HT1080 (cell line): ENCODE data around the gene MAP3K15. TPM values are rescaled to one million over a fixed set of nuclear protein-coding genes. Genes with fewer than 3 reads are reported as not detected.

Experiments
- DNase-seq: peaks from one replicate; pipeline ENCODE4 v3.0.0-alpha.2; 2015; ENCODE audit warnings: low read depth
- small RNA-seq: library from RNA; depleted of rRNA; stranded (forward); fragments of <200 nt; gene quantifications from one replicate; pipeline ENCODE3, GENCODE V24; 2014
- total RNA-seq: library from RNA; depleted of rRNA; stranded (reverse); fragments of >200 nt; shearing (Covaris generic); gene quantifications from 2 replicates; pipeline ENCODE4 v1.2.3, GENCODE V29; 2014; rRNA removed

MAP3K15 gene
- total RNA-seq, 1 experiment from 2014 or later = 4.5 TPM

- DNase-seq = no peak
Measured at GRCh38 chrX:19349264-19349663, 166.0 kb downstream of the MAP3K15 start.

GRCh38 chrX:19347916-19348315, 167.4 kb downstream of the MAP3K15 start:
- no peak for DNase-seq

GRCh38 chrX:19344661-19345060, 170.6 kb downstream of the MAP3K15 start:
- no peak for DNase-seq

GRCh38 chrX:19343535-19344408, 171.5 kb downstream of the MAP3K15 start, which contains the start of gene PDHA1:
PDHA1 (plus strand) TSS chrX:19343927; CDS start chrX:19344038, 111 bp downstream.
- peak; percentile 89 for DNase-seq

- no peak for DNase-seq
Measured at GRCh38 chrX:19343085-19343534, 172.2 kb downstream of the MAP3K15 start.

- DNase-seq = no peak
Measured at GRCh38 chrX:19342331-19342906, 172.9 kb downstream of the MAP3K15 start.

- DNase-seq = peak; percentile 34
Measured at GRCh38 chrX:19334945-19335626, 180.2 kb downstream of the MAP3K15 start.

- no peak for DNase-seq
Measured at GRCh38 chrX:19332983-19333382, 182.3 kb downstream of the MAP3K15 start.

- DNase-seq = no peak
Measured at GRCh38 chrX:19331831-19332230, 183.5 kb downstream of the MAP3K15 start.

GRCh38 chrX:19326567-19326966, 188.7 kb downstream of the MAP3K15 start:
- DNase-seq = no peak

Small RNA genes within 50 kb of the gene (small RNA-seq; reads per million reads assigned to genes)
- gene RF00019 = not detected

Other genes with a start within 250 kb of the MAP3K15 start
- gene PDHA1, start 171.6 kb downstream of the MAP3K15 start, total RNA-seq = 114 and 153 TPM in 2 replicates